GM19468 (cell line): ENCODE results near the gene THSD7B.
"Not testable (repeated sequence)": the region's sequence is repeated elsewhere in the genome, so short reads cannot be mapped to it uniquely, and the experiment has no call there.

Source experiments
- ATAC-seq: cut with Tn5 transposase; IDR thresholded peaks from one replicate; pipeline ENCODE4 v1.9.1; 2021; ENCODE audit warnings: mild to moderate bottlenecking, moderate library complexity, moderate number of reproducible peaks; ENCODE audit not compliant: unreplicated experiment; ENCODE audit errors: extremely low read depth

The THSD7B gene

DNA sequence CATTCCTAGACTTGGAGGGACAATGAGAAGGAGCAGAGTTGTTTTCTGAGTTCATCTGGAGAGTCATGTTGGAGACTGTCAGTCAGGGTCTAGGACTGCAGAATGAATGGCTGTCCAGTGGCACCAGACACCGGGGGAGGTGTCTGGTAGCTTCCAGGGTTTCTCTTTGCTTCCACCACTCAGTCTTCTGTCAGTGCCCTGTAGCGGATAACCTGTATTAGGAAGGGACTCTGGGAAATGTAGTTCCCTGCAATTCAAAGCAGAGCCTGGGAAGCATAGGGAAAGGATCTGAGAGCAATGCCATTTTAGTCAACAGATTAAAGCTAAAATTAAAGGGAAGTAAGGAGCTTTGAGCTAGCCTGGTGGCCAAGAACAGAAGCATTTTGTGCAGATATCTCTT, 257.9 kb downstream of the THSD7B start:
- no peak for ATAC-seq

DNA sequence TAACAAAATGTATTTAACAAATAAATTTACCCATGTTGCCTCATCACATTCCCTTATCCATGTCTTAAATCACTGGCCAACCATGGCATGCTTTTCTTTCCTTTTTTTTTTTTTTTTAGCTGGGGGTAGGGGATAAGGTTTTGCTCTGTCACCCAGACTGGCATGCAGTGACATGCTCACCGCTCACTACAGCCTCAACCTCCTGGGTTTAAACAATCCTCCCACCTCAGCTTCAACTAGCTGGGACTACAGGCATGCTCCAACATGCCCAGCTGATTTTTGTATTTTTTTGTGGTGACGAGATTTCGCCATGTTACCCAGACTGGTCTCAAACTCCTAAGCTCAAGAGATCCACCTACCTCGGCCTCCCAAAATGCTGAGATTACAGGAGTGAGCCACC, 266.4 kb downstream of the THSD7B start:
- no peak for ATAC-seq

DNA sequence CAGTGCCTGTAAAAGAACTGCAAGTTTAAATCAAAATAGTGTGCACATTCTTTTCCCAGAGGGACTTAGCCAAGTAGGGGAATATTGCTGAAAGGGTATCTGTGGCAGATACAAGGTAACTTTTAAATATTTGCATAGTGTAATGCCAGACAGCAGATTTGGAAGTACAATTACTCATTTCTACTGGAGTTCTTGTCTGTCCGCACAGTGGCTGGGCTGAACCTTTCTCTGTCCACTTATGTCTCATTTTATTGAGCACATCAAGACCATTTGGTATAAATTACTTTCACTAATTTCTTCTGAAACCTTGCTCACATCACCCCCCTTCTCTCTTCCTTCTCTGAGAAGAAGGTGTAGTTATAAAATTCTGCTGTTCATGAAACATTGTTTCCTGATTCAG, 271.3 kb downstream of the THSD7B start:
- ATAC-seq = no peak

DNA sequence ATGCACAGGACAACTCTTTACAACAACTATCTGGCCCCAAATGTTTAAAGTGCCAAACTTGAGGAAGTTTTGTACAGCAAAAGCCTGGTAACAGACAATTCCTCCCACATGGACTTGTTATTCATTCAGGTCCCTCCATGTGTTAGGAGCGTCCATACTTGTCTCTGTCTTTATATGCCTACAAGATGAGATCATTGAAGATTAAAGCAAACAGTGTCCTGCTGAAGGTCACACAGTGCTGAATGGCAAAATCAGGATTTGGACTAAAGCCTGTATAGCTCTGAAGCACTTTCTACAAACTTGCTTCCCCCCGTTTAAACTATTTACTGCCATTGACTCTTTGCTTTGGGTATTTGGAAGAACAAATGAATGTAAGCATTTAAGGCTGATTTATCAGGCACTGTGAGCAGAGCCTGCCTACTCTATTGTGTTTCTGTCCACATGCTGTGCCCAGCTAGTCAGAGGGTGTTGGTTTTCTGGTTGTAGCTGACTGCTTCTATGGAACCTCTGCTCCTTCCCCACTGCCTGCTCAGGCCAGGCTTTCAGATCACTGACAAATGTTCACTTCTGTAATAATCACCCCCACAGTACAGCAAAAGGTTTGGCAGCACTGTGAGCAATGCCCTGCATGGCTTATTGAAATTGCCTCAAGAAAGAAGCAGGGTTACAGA, 274.3 kb downstream of the THSD7B start:
- no peak for ATAC-seq

DNA sequence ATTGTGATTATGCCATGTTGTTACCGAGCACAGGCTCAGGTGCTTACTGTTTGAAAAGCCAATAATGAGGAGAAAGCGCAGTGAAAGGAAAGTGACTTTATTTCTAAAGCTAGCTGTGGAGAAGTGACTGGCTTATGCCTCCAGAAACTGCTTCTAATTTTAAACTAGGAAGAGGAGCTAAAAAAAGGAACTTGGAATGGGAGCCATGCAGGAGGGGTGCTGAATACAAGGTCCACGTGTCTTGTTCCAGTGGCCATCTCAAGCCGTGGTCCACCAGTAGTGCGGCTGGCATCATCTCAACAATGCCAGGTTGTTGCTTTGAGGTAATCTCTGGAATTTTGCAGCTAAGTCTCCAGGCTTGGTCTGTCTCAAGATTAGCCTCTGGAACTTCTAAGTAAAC, 282.0 kb downstream of the THSD7B start:
- no peak for ATAC-seq

DNA sequence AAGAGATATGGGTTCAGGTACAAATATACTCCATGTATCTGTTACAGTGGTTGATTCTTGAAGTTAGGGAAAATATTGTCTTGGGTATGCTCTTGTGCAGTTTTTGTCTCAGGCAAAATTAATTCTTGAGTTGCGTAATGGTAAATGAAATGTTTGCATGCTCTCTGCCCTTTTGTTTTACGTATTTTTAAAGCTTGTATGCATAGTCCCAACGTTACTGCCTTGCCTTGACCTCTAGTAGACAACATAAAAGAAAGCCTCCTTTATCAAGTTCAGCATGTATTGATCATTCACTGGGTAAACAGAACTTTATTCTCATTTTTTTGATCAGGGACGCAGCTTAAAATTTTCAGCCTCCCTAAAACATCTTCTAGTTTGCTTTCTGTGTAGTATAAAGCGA, 283.1 kb downstream of the THSD7B start:
- ATAC-seq = no peak

DNA sequence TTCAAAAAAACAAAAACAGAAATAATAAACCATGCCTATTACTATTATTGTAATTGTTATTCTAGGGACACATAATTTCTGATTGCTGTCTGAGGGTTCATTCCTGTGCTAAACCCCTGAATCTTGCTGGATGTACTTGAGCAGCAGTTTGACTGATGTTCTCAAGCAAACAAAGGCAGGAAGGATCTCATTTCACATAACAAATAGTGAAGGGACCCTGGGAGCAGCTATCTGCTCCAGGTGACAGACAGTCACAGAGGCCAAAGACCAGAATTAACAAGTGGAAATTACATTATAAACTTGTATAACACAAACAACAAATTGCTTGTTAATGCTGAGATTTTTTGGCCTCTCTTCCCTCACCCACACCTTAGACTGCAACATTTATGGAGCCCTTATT, 284.2 kb downstream of the THSD7B start:
- ATAC-seq = no peak

DNA sequence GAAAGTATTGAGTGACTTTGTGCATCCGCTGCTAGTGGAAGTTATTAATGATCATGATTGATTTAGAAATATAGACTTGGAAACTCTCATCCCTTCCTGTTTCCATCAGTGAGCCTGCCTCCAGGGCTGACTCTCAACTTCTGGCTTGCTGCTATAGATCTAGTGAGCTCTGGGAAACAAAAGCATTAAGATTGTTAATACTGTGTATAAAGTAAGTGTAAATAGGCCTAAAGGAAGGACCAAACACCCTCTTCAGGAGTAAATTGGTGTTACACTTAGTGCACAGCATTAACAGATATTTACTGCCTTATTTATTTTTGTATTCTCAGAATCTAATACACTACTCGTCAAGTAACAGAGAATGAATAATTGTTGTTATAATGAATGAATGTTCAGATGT, 285.6 kb downstream of the THSD7B start:
- ATAC-seq = no peak

DNA sequence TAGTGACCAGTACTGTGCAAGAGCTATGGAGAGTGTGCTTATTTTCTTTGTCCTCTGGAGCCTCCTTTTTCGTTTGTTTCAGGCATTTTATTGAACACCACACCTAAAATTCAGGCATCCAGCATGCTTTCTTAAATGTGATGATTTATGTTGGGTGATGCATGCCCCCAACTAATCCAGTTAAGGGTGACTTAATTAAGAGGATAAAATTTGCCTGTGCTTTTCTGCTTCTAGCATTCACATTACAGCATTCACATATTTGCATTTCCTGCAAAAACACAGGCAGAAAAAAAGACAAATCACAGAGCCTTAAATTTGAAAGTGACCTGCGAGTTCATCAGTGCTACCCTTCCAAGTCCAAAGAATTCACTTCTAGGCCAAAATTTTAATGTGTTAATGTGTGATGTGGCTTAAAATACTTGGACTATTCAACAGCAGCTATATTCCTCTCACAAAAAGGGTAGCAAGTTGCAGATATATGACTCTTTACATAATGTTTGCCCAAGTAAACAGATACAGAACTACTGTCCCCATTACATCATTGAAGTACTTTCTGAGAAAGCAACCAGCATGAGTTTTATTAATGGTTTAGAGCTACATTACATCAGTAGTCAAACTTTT, 286.5 kb downstream of the THSD7B start:
- ATAC-seq = no peak

DNA sequence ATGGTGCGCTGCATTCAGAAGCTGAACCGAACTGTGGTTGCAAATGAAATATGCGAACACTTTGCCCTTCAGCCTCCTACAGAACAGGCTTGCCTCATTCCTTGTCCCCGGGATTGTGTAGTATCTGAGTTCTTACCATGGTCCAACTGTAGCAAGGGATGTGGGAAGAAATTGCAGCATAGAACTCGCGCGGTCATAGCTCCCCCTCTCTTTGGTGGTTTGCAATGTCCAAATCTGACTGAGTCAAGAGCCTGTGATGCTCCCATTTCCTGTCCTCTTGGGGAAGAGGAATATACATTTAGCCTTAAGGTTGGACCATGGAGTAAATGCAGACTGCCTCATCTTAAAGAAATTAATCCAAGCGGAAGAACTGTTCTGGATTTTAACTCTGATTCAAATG, 291.4 kb downstream of the THSD7B start:
- no peak for ATAC-seq

DNA sequence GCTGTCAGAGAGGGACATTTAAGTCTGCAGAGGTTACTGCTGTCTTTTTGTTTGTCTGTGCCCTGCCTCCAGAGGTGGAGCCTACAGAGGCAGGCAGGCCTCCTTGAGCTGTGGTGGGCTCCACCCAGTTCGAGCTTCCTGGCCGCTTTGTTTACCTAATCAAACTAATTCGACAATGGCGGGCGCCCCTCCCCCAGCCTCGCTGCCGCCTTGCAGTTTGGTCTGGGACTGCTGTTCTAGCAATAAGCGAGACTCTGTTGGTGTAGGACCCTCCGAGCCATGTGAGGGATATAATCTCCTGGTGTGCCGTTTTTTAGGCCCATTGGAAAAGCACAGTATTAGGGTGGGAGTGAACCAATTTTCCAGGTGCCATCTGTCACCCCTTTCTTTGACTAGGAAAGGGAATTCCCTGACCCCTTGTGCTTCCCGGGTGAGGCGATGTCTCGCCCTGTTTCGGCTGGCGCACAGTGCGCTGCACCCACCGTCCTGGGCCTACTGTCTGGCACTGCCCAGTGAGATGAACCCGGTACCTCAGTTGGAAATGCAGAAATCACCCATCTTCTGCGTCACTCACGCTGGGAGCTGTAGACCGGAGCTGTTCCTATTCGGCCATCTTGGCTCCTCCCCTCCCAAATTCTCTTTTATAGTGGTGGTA, 310.9 kb downstream of the THSD7B start:
- not testable (repeated sequence) for ATAC-seq

DNA sequence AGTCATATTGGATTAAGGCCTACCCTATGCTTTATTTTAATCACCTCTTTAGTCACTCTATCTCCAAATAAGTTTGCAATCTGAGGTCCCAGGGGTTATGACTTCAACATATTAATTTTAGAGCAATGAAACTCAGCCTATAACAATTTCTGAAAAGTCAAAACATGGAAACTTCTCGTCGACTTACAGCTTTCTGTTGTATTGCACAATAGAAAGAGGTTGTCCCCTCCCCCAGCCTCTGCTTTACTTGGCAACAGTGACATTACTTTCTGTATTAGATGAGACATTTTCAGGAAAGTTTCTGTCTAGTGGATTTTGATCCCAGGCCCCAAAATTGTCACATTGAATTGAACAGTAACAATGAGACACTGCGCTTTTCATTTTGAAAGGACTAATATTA, 326.4 kb downstream of the THSD7B start:
- ATAC-seq = no peak

DNA sequence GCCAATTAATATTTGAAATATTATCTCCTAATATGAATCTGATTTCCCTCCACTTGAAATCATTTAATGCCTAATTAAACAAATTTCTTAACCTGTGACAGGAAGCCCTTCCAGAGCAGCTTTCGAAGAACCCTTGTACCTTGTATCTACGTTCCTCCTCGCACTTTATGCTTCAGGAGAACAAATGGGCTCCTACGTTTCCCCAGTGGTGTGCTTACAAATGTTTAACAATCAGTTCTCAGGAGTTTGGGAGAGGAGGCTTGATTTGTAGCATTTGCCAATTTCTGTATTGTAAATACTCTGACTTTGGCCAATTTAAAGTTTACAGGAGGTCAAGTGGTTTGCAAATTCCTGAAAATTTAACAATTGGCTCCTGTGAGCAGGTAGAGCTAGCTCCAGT, 327.8 kb downstream of the THSD7B start:
- no peak for ATAC-seq

DNA sequence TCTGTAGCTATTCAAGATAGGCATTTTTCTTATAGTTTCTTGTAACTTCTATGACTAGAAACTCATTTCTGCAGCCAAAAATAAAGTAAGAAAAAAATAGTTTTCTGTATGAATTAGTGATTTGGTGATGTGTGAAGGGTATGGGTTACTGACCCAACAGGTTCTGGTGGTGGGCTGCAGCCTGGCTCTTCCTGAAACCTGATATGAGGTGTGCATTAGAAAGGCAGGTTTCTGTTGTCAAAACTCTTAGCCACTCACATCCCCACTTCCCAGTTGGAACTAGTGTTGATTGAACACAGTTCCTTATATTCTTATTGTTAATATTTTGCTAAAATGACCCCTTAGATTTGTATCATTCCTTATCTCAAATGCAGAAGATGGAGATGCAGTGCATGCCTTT, 330.8 kb downstream of the THSD7B start:
- ATAC-seq = no peak

DNA sequence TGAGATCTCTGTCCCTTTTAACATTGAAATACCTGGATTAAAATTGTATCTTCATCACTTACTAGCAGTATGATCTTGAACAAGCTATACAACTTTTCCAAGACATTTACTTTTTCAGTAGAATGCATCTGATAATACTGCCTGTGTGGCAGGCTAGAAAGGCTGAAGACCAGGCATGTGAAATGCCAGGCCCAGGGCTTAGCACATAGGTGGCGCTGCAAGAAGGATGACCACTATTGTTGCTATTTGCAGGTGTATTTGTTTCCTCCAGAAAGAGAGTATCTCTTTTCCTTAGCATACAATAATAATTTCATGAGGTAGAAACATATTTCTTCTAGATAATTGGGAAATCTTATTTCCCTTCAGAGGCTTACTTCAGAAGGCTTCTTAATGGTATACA, 331.3 kb downstream of the THSD7B start:
- ATAC-seq = no peak

DNA sequence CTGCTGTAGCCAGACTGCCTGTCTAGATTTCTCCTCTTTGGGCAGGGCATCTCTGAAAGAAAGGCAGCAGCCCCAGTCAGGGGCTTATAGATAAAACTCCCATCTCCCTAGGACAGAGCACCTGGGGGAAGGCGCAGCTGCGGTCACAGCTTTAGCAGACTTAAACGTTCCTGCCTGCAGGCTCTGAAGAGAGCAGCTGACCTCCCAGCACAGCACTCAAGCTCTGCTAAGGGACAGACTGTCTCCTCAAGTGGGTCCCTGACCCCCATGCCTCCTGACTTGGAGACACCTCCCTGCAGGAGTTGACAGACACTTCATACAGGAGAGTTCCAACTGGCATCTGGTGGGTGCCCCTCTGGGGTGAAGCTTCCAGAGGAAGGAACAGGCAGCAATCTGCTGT, 336.5 kb downstream of the THSD7B start:
- ATAC-seq = not testable (repeated sequence)

DNA sequence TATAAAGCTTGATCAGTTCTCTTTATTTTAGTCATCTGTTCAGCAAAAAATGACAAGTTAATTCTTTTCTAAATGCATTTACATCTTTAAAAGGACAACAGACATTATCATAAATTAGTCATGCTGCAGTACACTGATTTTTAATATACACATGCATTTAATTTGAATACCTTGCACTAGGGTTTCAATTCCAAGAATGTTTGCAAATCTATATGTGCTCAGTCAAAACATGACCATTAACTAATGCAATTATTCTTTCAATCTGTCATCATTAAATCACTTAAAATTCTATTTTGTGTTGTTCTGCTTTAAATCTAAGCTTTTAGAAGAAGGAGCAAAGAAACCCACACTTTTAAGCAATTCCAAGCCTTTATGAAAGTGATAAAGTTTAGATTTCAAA, 342.6 kb downstream of the THSD7B start:
- ATAC-seq = no peak

DNA sequence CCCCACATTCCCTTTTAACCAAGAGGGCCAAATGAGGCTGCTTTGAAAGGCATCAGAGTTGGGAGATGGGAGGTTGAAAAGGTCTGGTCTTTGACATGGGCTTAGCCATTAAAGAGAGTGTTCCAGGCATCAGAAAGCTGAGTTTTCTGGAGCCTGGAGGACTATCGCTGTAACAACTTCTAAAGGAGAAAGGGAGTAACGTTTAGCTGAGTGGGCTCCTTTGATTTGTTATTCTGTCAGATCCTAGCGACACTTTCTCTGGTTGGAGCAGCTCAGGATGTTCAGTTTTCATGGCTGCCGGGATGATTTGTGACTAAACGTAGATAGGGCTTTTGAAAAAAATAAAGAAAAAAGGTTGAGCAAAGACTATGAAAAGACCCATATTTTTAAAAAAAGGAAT, 346.6 kb downstream of the THSD7B start:
- ATAC-seq = no peak

DNA sequence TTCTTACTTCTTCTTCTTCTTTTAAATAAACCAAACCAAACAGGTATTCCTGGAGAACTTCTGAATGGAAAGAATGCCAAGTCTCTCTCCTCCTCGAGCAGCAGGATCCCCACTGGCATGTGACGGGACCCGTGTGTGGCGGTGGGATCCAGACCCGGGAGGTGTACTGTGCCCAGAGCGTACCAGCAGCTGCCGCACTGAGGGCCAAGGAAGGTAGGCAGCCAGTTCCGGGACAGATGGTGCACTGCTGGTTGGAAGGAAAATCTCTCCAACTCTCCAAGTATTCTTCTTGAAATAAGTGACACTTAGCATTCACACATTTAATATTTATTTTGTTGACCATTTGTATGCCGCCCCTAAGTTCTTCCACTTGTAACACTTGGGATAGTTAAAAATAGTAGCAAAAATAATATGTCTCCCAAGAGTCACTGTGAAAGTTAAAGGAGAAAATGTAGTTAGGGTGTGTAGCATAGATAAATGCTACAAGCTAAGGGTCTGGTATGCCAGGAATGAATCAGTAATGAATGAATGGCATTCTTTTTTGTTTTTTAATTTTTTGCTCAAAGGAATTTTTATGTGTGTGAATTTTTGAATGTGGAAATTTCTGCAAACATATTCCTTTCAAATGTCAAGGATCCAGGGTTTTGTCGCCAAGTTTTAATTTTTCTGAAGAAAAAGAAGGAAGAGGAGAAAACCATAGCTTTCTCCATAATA, 349.9 kb downstream of the THSD7B start:
- ATAC-seq = no peak

DNA sequence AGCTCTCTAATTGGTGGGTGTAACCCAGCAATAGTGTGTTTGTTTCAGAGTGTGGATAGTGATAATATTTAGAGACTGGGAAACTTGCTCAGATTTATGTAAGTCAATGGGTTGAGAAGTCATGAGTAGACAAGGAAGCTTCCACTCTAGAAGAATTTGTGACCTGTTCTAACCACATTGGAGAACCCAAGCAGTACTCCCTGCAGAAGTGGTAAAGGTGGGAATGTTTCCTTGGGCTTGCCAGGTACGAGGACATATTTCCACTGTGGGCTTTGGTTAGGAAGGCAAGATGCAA, 350.4 kb downstream of the THSD7B start:
- no peak for ATAC-seq

DNA sequence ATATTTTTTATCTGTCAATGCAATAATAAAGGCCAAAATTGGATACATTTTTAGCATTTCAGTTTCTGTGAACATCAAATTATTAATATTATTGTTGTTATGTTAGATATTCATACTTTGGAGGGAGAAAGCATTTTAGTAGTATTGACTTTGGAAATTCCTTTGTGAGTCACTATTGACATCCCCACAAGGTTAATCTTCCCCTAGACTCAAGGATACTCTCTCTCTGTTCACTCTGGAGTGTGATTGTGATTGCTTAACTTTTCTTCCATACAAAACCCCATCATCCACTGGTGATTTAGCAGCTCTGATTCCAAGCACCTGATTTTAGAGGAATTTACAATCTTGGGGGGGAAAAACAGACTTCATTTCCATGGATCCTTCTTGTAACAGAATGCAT, 352.0 kb downstream of the THSD7B start:
- ATAC-seq = no peak
